ENCODE measurements around the gene PAPLN. TPM values are rescaled to one million over a fixed set of nuclear protein-coding genes. Genes with fewer than 3 reads are reported as not detected.
A peak's percentile ranks its signal among the peaks of the same experiment; 100 is the strongest.

Gene PAPLN
- polyA plus RNA-seq, 1 donor (not counting 4 experiments of a cell fraction or from before 2014, with no cell fraction given), result 8.2 TPM

DNA sequence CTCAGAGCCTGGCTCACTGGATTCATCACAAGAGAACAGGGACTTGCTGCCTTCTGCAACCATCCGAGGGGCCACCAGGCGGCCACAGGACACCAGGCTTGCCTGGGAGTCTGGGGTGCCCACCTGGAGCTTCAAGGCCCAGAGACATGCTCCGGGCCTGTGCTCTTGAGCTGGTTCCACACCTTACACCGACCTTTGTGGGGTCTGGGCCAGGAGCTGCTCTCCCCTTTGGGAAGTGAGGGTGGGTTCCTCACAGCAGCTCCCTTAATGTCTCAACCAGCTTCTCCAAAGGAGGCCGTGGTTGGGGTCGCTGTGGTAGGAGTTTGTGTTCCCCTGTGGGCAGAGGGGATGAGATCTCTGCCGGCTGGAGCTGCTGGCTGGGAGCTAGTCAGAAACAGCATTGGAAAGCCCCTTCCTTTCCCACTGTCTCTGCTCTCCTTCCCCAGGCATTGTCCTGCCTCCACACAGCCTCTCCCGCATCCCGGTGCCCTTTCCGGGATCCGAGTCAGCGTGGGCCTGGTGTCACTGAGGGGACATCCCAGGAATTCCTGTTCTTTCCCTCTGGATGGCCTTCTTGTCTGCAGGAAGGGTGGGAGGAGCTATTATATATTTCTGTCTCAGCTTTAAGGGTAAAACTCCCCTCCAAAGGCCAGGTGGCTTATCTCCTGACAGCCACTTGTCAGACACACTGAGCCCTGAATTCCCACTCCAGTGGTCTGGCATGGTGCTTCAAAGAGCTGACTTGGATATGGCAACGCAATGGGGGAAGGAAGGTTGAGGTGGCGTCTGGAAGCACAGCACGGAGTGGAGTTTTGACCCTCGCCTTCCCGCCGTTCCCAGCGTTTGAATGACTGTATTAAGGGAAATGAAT lies 5.1 kb upstream of the PAPLN start:
- no peak for TF ChIP-seq EZH2 (IDR thresholded peaks at IDR 0.05; ENCODE audit: low read length)
- TF ChIP-seq, protein P1, sequence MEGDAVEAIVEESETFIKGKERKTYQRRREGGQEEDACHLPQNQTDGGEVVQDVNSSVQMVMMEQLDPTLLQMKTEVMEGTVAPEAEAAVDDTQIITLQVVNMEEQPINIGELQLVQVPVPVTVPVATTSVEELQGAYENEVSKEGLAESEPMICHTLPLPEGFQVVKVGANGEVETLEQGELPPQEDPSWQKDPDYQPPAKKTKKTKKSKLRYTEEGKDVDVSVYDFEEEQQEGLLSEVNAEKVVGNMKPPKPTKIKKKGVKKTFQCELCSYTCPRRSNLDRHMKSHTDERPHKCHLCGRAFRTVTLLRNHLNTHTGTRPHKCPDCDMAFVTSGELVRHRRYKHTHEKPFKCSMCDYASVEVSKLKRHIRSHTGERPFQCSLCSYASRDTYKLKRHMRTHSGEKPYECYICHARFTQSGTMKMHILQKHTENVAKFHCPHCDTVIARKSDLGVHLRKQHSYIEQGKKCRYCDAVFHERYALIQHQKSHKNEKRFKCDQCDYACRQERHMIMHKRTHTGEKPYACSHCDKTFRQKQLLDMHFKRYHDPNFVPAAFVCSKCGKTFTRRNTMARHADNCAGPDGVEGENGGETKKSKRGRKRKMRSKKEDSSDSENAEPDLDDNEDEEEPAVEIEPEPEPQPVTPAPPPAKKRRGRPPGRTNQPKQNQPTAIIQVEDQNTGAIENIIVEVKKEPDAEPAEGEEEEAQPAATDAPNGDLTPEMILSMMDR (optimal IDR thresholded peaks at IDR 0.05 in 1 of 3, IDR thresholded peaks at IDR 0.05 in 1 of 3, conservative IDR thresholded peaks at IDR 0.05 in 1 of 3; ENCODE audit: extremely low read depth in 1 of 3, insufficient read depth in 2 of 3, low read length in 3 of 3), result peak; percentile 16 to 52 (median 28)
- FAIRE-seq (no peak), DNase-seq (ENCODE audit: low read depth, low spot score) (no peak)
- H3K27me3 ChIP-seq (ENCODE audit: control insufficient read depth, extremely low read depth, insufficient read depth, low read length), result peaks cover 53% of the 10 kb centered on the region
- no peak overlapping the region for H3K4me2 ChIP-seq (ENCODE audit: control insufficient read depth, extremely low read depth, insufficient read depth, low read depth, low read length)
- dilution Hi-C loops (cut with MboI; ENCODE audit: extremely low pct_ligation_motif_present, low sequenced_read_pairs), result no loop called here
- H3K9me3 ChIP-seq (ENCODE audit: control insufficient read depth, low read depth, low read length), result no peaks in the 10 kb centered on the region
- no peak overlapping the region for H2AFZ ChIP-seq (ENCODE audit: control insufficient read depth, low read length)
- peaks cover 15% of the 10 kb centered on the region for H3K4me1 ChIP-seq (ENCODE audit: control insufficient read depth, extremely low read depth, insufficient read depth, low read length)
- peaks cover 2% of the 10 kb centered on the region for H4K20me1 ChIP-seq (ENCODE audit: control insufficient read depth, extremely low read depth, insufficient read depth, low read length)
- no peaks in the 10 kb centered on the region for H3K36me3 ChIP-seq (ENCODE audit: control insufficient read depth in 2 of 2, extremely low read depth in 1 of 2, insufficient read depth in 2 of 2, low read length in 2 of 2)
- H3K79me2 ChIP-seq (ENCODE audit: control insufficient read depth, insufficient read depth, low read length), result no peaks in the 10 kb centered on the region
- no peak overlapping the region for H3K27ac ChIP-seq (ENCODE audit: control insufficient read depth, insufficient read depth, low read length)
- H3K9me1 ChIP-seq (ENCODE audit: control insufficient read depth, extremely low read depth, insufficient read depth, low read length), result no peaks in the 10 kb centered on the region
- no peak overlapping the region for H3K9ac ChIP-seq (ENCODE audit: control insufficient read depth, extremely low read depth, insufficient read depth, low read length)
- no peak overlapping the region for H3K4me3 ChIP-seq (ENCODE audit: control insufficient read depth in 2 of 3, extremely low read depth in 1 of 3, insufficient read depth in 2 of 3, low read depth in 1 of 3, low read length in 3 of 3)

- H3K27ac ChIP-seq (ENCODE audit: control insufficient read depth, insufficient read depth, low read length), result no peak overlapping the region
- H3K4me2 ChIP-seq (ENCODE audit: control insufficient read depth, extremely low read depth, insufficient read depth, low read depth, low read length), result no peak overlapping the region
- H2AFZ ChIP-seq (ENCODE audit: control insufficient read depth, low read length), result no peak overlapping the region
- no peaks in the 10 kb centered on the region for H3K79me2 ChIP-seq (ENCODE audit: control insufficient read depth, insufficient read depth, low read length)
- H3K9me1 ChIP-seq (ENCODE audit: control insufficient read depth, extremely low read depth, insufficient read depth, low read length), result no peaks in the 10 kb centered on the region
- no peak for TF ChIP-seq EZH2 (IDR thresholded peaks at IDR 0.05; ENCODE audit: low read length)
- TF ChIP-seq, protein P1 (optimal IDR thresholded peaks at IDR 0.05 in 1 of 3, IDR thresholded peaks at IDR 0.05 in 1 of 3, conservative IDR thresholded peaks at IDR 0.05 in 1 of 3; ENCODE audit: extremely low read depth in 1 of 3, insufficient read depth in 2 of 3, low read length in 3 of 3), result no peak
- H3K36me3 ChIP-seq (ENCODE audit: control insufficient read depth in 2 of 2, extremely low read depth in 1 of 2, insufficient read depth in 2 of 2, low read length in 2 of 2), result no peaks in the 10 kb centered on the region
- peaks cover 61% of the 10 kb centered on the region for H3K27me3 ChIP-seq (ENCODE audit: control insufficient read depth, extremely low read depth, insufficient read depth, low read length)
- no peak overlapping the region for H3K4me3 ChIP-seq (ENCODE audit: control insufficient read depth in 2 of 3, extremely low read depth in 1 of 3, insufficient read depth in 2 of 3, low read depth in 1 of 3, low read length in 3 of 3)
- H3K9me3 ChIP-seq (ENCODE audit: control insufficient read depth, low read depth, low read length), result no peaks in the 10 kb centered on the region
- dilution Hi-C loops (cut with MboI; ENCODE audit: extremely low pct_ligation_motif_present, low sequenced_read_pairs), result no loop called here
- FAIRE-seq (no peak), DNase-seq (ENCODE audit: low read depth, low spot score) (no peak)
- peaks cover 3% of the 10 kb centered on the region for H4K20me1 ChIP-seq (ENCODE audit: control insufficient read depth, extremely low read depth, insufficient read depth, low read length)
- H3K9ac ChIP-seq (ENCODE audit: control insufficient read depth, extremely low read depth, insufficient read depth, low read length), result no peak overlapping the region
- peaks cover 12% of the 10 kb centered on the region for H3K4me1 ChIP-seq (ENCODE audit: control insufficient read depth, extremely low read depth, insufficient read depth, low read length)
These were observed 4.3 kb upstream of the PAPLN start for GRCh38 chr14:73232984-73233383.
